Karpas-422 (cell line): ENCODE measurements around the gene TNNI2. TPM values are rescaled to one million over a fixed set of nuclear protein-coding genes. Genes with fewer than 3 reads are reported as not detected.

Experiments used
- DNase-seq: peaks from one replicate; pipeline ENCODE4 v3.0.0-alpha.2; 2015
- H2AFZ ChIP-seq: fragments of 200-600 bp; sonication (generic); 2 replicates; pipeline ENCODE4 v1.6.1; 2014; ENCODE audit warnings: antibody characterized with exemption, low read length, mixed read lengths
- H3K27ac ChIP-seq: fragments of 200-600 bp; sonication (generic); 2 replicates; pipeline ENCODE4 v1.5.1; 2014; ENCODE audit warnings: mild to moderate bottlenecking, low read length, moderate library complexity
- H3K27me3 ChIP-seq: fragments of 200-600 bp; sonication (generic); 2 replicates; pipeline ENCODE4 v1.6.1; 2014; ENCODE audit warnings: low read length, mixed read lengths
- H3K36me3 ChIP-seq: fragments of 200-600 bp; sonication (generic); 2 replicates; pipeline ENCODE4 v1.6.1; 2014; ENCODE audit warnings: low read length, mixed read lengths; ENCODE audit not compliant: insufficient read depth
- H3K4me1 ChIP-seq: fragments of 200-600 bp; sonication (generic); 2 replicates; pipeline ENCODE4 v1.6.1; 2014; ENCODE audit warnings: mild to moderate bottlenecking, low read length, mixed read lengths
- H3K4me2 ChIP-seq: fragments of 200-600 bp; sonication (generic); 2 replicates; pipeline ENCODE4 v1.6.1; 2014; ENCODE audit warnings: low read length, low read depth, mild to moderate bottlenecking; ENCODE audit not compliant: poor library complexity, severe bottlenecking
- H3K4me3 ChIP-seq: fragments of 200-600 bp; sonication (generic); 2 replicates; pipeline ENCODE4 v1.5.1; 2014; ENCODE audit warnings: mild to moderate bottlenecking, antibody characterized with exemption, low read length, mixed read lengths
- H3K79me2 ChIP-seq: fragments of 200-600 bp; sonication (generic); 2 replicates; pipeline ENCODE4 v1.6.1; 2014; ENCODE audit warnings: mild to moderate bottlenecking, low read length, mixed read lengths
- H3K9ac ChIP-seq: fragments of 200-600 bp; sonication (generic); 2 replicates; pipeline ENCODE4 v1.6.0; 2014; ENCODE audit warnings: low read length
- H3K9me2 ChIP-seq: fragments of 200-600 bp; sonication (generic), shearing (Covaris generic); replicated peaks from 2 replicates; pipeline ENCODE4 v1.6.0; 2014; ENCODE audit warnings: mild to moderate bottlenecking, low read length, moderate library complexity; ENCODE audit not compliant: insufficient read depth
- H3K9me3 ChIP-seq: fragments of 300-700, 200-600 bp; sonication (generic); 2 replicates; pipeline ENCODE4 v1.6.1; 2014; ENCODE audit warnings: low read length, mixed read lengths
- H4K20me1 ChIP-seq: fragments of 200-600 bp; sonication (generic); 2 replicates; pipeline ENCODE4 v1.6.1; 2014; ENCODE audit warnings: mild to moderate bottlenecking, antibody characterized with exemption, low read length, low read depth; ENCODE audit not compliant: insufficient read depth
- total RNA-seq: library from RNA; depleted of rRNA; stranded (reverse); fragments of >200 nt; shearing (Covaris generic); gene quantifications from 2 replicates; pipeline ENCODE4 v1.2.3, GENCODE V29; 2014; ENCODE audit warnings: low replicate concordance

The TNNI2 gene
- total RNA-seq, 1 experiment from 2014 or later = not detected

GRCh38 chr11:1863352-1864216 lies 24.8 kb downstream of the TNNI2 start:
- H3K27me3 ChIP-seq = no peaks in the 10 kb centered on the region
- H2AFZ ChIP-seq = no peak overlapping the region
- no peaks in the 10 kb centered on the region for H3K9me3 ChIP-seq
- no peak overlapping the region for H3K27ac ChIP-seq
- peaks cover 39% of the 10 kb centered on the region; the same call in 1 of the 2 replicates for H4K20me1 ChIP-seq
- peaks cover 7% of the 10 kb centered on the region for H3K4me1 ChIP-seq
- no peaks in the 10 kb centered on the region for H3K36me3 ChIP-seq
- DNase-seq = no peak
- H3K9ac ChIP-seq = no peak overlapping the region
- H3K9me2 ChIP-seq = no peaks in the 10 kb centered on the region; the same call in 1 of the 2 replicates
- no peaks in the 10 kb centered on the region for H3K79me2 ChIP-seq
- no peak overlapping the region for H3K4me2 ChIP-seq
- H3K4me3 ChIP-seq = no peak overlapping the region

GRCh38 chr11:1864231-1864630 lies 25.4 kb downstream of the TNNI2 start:
- no peak overlapping the region for H3K9ac ChIP-seq
- no peak for DNase-seq
- H3K79me2 ChIP-seq = no peaks in the 10 kb centered on the region
- H3K4me2 ChIP-seq = no peak overlapping the region
- no peaks in the 10 kb centered on the region for H3K27me3 ChIP-seq
- no peaks in the 10 kb centered on the region for H3K9me3 ChIP-seq
- H3K36me3 ChIP-seq = no peaks in the 10 kb centered on the region
- H4K20me1 ChIP-seq = peaks cover 40% of the 10 kb centered on the region; the same call in 1 of the 2 replicates
- no peaks in the 10 kb centered on the region; the same call in 1 of the 2 replicates for H3K9me2 ChIP-seq
- no peak overlapping the region for H3K4me3 ChIP-seq
- peaks cover 13% of the 10 kb centered on the region for H3K4me1 ChIP-seq
- H2AFZ ChIP-seq = no peak overlapping the region
- H3K27ac ChIP-seq = no peak overlapping the region

- Histone ChIP-seq H2AFZ (no peak overlapping the region), H3K9me3 (no peaks in the 10 kb centered on the region), H3K9ac (no peak overlapping the region), H3K27ac (no peak overlapping the region), H3K36me3 (no peaks in the 10 kb centered on the region), H3K79me2 (no peaks in the 10 kb centered on the region), H4K20me1 (peaks cover 46% of the 10 kb centered on the region; the same call in 1 of the 2 replicates), H3K4me1 (peaks cover 13% of the 10 kb centered on the region), H3K4me2 (no peak overlapping the region), H3K27me3 (no peaks in the 10 kb centered on the region), H3K4me3 (no peak overlapping the region), H3K9me2 (no peaks in the 10 kb centered on the region; the same call in 1 of the 2 replicates)
- DNase-seq = no peak
These were observed 26.3 kb downstream of the TNNI2 start for GRCh38 chr11:1864831-1865665.

- Histone ChIP-seq H3K79me2 (no peaks in the 10 kb centered on the region), H3K36me3 (no peaks in the 10 kb centered on the region), H3K27ac (no peak overlapping the region), H3K4me3 (no peak overlapping the region), H3K9me2 (no peaks in the 10 kb centered on the region; the same call in 1 of the 2 replicates), H3K9me3 (no peaks in the 10 kb centered on the region), H4K20me1 (peaks cover 57% of the 10 kb centered on the region; the same call in 1 of the 2 replicates), H3K4me2 (no peak overlapping the region), H3K9ac (no peak overlapping the region), H2AFZ (no peak overlapping the region), H3K27me3 (no peaks in the 10 kb centered on the region), H3K4me1 (peaks cover 13% of the 10 kb centered on the region)
- no peak for DNase-seq
These were observed 27.4 kb downstream of the TNNI2 start for GRCh38 chr11:1866226-1866625.

GRCh38 chr11:1866776-1867175 lies 28.0 kb downstream of the TNNI2 start:
- H3K9me2 ChIP-seq = no peaks in the 10 kb centered on the region
- no peak for DNase-seq
- no peaks in the 10 kb centered on the region for H3K27me3 ChIP-seq
- peaks cover 13% of the 10 kb centered on the region for H3K4me1 ChIP-seq
- no peaks in the 10 kb centered on the region for H3K36me3 ChIP-seq
- H2AFZ ChIP-seq = no peak overlapping the region
- peaks cover 62% of the 10 kb centered on the region; the same call in 1 of the 2 replicates for H4K20me1 ChIP-seq
- H3K4me3 ChIP-seq = no peak overlapping the region
- H3K9me3 ChIP-seq = no peaks in the 10 kb centered on the region
- no peak overlapping the region for H3K9ac ChIP-seq
- no peaks in the 10 kb centered on the region for H3K79me2 ChIP-seq
- no peak overlapping the region for H3K27ac ChIP-seq
- H3K4me2 ChIP-seq = no peak overlapping the region

GRCh38 chr11:1867381-1867780 lies 28.6 kb downstream of the TNNI2 start:
- no peak overlapping the region for H3K4me2 ChIP-seq
- H3K36me3 ChIP-seq = no peaks in the 10 kb centered on the region
- peaks cover 65% of the 10 kb centered on the region; the same call in 1 of the 2 replicates for H4K20me1 ChIP-seq
- no peak overlapping the region for H2AFZ ChIP-seq
- H3K4me1 ChIP-seq = peaks cover 13% of the 10 kb centered on the region
- H3K27me3 ChIP-seq = no peaks in the 10 kb centered on the region
- no peak for DNase-seq
- H3K79me2 ChIP-seq = no peaks in the 10 kb centered on the region
- H3K4me3 ChIP-seq = no peak overlapping the region
- H3K9ac ChIP-seq = no peak overlapping the region
- H3K9me2 ChIP-seq = no peaks in the 10 kb centered on the region
- no peak overlapping the region for H3K27ac ChIP-seq
- no peaks in the 10 kb centered on the region for H3K9me3 ChIP-seq

GRCh38 chr11:1868056-1868635 lies 29.4 kb downstream of the TNNI2 start:
- peaks cover 13% of the 10 kb centered on the region for H3K4me1 ChIP-seq
- no peak overlapping the region for H3K4me2 ChIP-seq
- H3K79me2 ChIP-seq = no peaks in the 10 kb centered on the region

More at GRCh38 chr11:1868056-1868635, 29.4 kb downstream of the TNNI2 start:
- no peaks in the 10 kb centered on the region for H3K36me3 ChIP-seq
- no peaks in the 10 kb centered on the region for H3K9me2 ChIP-seq
- DNase-seq = no peak
- H3K9ac ChIP-seq = no peak overlapping the region
- no peak overlapping the region for H2AFZ ChIP-seq
- H3K27me3 ChIP-seq = no peaks in the 10 kb centered on the region
- H3K9me3 ChIP-seq = no peaks in the 10 kb centered on the region
- H3K27ac ChIP-seq = no peak overlapping the region
- H3K4me3 ChIP-seq = no peak overlapping the region
- H4K20me1 ChIP-seq = peaks cover 59% of the 10 kb centered on the region; the same call in 1 of the 2 replicates
